ENCODE measurements around the gene TRIM8.

GRCh38 chr10:102660888-102661657 lies 16.8 kb downstream of the TRIM8 start:
- TF ChIP-seq POLR2AphosphoS5 (IDR thresholded peaks at IDR 0.05) (no peak), POLR2A (IDR thresholded peaks at IDR 0.05) (no peak), CTCF (IDR thresholded peaks at IDR 0.05) (no peak)

Data from prostate gland (tissue), 2 donors.